H1 (cell line): ENCODE data around the gene ESYT2. TPM values are rescaled to one million over a fixed set of nuclear protein-coding genes. Genes with fewer than 3 reads are reported as not detected.

ENCODE experiments used
- CTCF ChIA-PET: fragments of 300-600 bp; sonication (Branson Sonifier 250); formaldehyde crosslinking; loops from one replicate; lab custom pipeline; 2021; ENCODE audit not compliant: partially characterized antibody; lab: Charles Lee
- POLR2A ChIA-PET: fragments of 300-600 bp; sonication (Branson Sonifier 250); formaldehyde crosslinking; loops from one replicate; lab custom pipeline; 2021; ENCODE audit warnings: inconsistent platforms; ENCODE audit not compliant: partially characterized antibody; lab: Charles Lee
- DNase-seq, 2 experiments: peaks; one replicate each; pipeline versions ENCODE4 v3.0.0 to v3.0.0-alpha.2; 2010 to 2022; ENCODE audit warnings: low spot score in 2 of 2, low read depth in 1 of 2, mixed read lengths in 1 of 2
- FAIRE-seq: peaks from 2 replicates; lab custom pipeline; 2011; peaks lifted over from hg19 to GRCh38; lab: Jason Lieb, UNC
- H2AFZ ChIP-seq: 2 replicates; pipeline ENCODE4 v1.8.1; 2012; ENCODE audit warnings: low read length, inconsistent platforms
- H2AK5ac ChIP-seq: 2 replicates; pipeline ENCODE4 v1.6.1; 2013; ENCODE audit warnings: low read depth, low read length
- H2BK120ac ChIP-seq: replicated peaks from 2 replicates; pipeline ENCODE3; 2013; ENCODE audit warnings: low read depth, low read length, inconsistent platforms
- H2BK12ac ChIP-seq: 2 replicates; pipeline ENCODE4 v1.6.1; 2013; ENCODE audit warnings: low read depth, low read length
- H2BK15ac ChIP-seq: 2 replicates; pipeline ENCODE4 v1.6.1; 2013; ENCODE audit warnings: low read length
- H2BK20ac ChIP-seq: 2 replicates; pipeline ENCODE4 v1.6.1; 2013; ENCODE audit warnings: low read length
- H2BK5ac ChIP-seq: 2 replicates; pipeline ENCODE4 v1.6.1; 2013; ENCODE audit warnings: low read depth, low read length
- H3K14ac ChIP-seq: 2 replicates; pipeline ENCODE4 v1.6.1; 2013; ENCODE audit warnings: inconsistent platforms; ENCODE audit not compliant: insufficient read length
- H3K18ac ChIP-seq: 2 replicates; pipeline ENCODE4 v1.6.1; 2013; ENCODE audit warnings: low read length; ENCODE audit errors: extremely low read depth
- H3K23ac ChIP-seq: 2 replicates; pipeline ENCODE4 v1.6.1; 2013; ENCODE audit warnings: inconsistent platforms; ENCODE audit not compliant: insufficient read length
- H3K23me2 ChIP-seq: 2 replicates; pipeline ENCODE4 v1.6.1; 2013; ENCODE audit warnings: low read depth, low read length
- H3K27ac ChIP-seq: 2 replicates; pipeline ENCODE4 v1.6.1; 2011; ENCODE audit warnings: low read depth, low read length, inconsistent platforms
- H3K27me3 ChIP-seq, 4 experiments: replicated peaks in 1 of 4; 1 replicate in 1 of 4; 2 replicates in 3 of 4; pipeline versions ENCODE4 v1.6.1 to v1.8.1; 2011 to 2013; ENCODE audit warnings: low read length in 3 of 4, mild to moderate bottlenecking in 3 of 4, inconsistent platforms in 2 of 4, mixed read lengths in 2 of 4, moderate library complexity in 1 of 4; ENCODE audit not compliant: control insufficient read depth in 3 of 4, insufficient read depth in 3 of 4; ENCODE audit errors: extremely low read depth in 1 of 4
- H3K36me3 ChIP-seq, 4 experiments: 2 replicates each; pipeline versions ENCODE4 v1.6.1 to v1.8.1; 2011 to 2013; ENCODE audit warnings: mild to moderate bottlenecking in 4 of 4, low read length in 3 of 4, moderate library complexity in 2 of 4, control low read depth in 1 of 4, inconsistent platforms in 1 of 4; ENCODE audit not compliant: insufficient read depth in 4 of 4, control insufficient read depth in 2 of 4
- H3K4ac ChIP-seq: replicated peaks from 2 replicates; pipeline ENCODE3; 2013; ENCODE audit warnings: low read length, low read depth, mixed read lengths, inconsistent platforms; ENCODE audit not compliant: insufficient read length
- H3K4me1 ChIP-seq, 4 experiments: replicated peaks in 1 of 4; 1 replicate in 1 of 4; 2 replicates in 3 of 4; pipeline versions ENCODE4 v1.6.1 to v1.8.1; 2011 to 2013; ENCODE audit warnings: low read length in 3 of 4, inconsistent platforms in 2 of 4, mixed read lengths in 1 of 4; ENCODE audit not compliant: insufficient read depth in 4 of 4, control insufficient read depth in 3 of 4
- H3K4me2 ChIP-seq, 2 experiments: 2 replicates each; pipeline versions ENCODE4 v1.6.1 to v1.8.1; 2011 to 2013; ENCODE audit warnings: low read depth in 2 of 2, low read length in 2 of 2, control low read depth in 1 of 2, inconsistent platforms in 1 of 2, mild to moderate bottlenecking in 1 of 2; ENCODE audit not compliant: insufficient read depth in 1 of 2
- H3K4me3 ChIP-seq, 4 experiments: fragments of 200-600, 300-600 bp in 1 of 4; sonication (generic), shearing (Covaris generic), sonication (Bioruptor Twin) in 1 of 4; 2 replicates each; pipeline versions ENCODE4 v1.5.1 to v1.8.1; 2011 to 2016; ENCODE audit warnings: low read length in 4 of 4, low read depth in 3 of 4, control low read depth in 2 of 4, inconsistent platforms in 2 of 4, mild to moderate bottlenecking in 2 of 4, mixed read lengths in 1 of 4, moderate library complexity in 1 of 4; ENCODE audit not compliant: insufficient read depth in 2 of 4; ENCODE audit errors: extremely low read depth in 1 of 4
- H3K56ac ChIP-seq: replicated peaks from 2 replicates; pipeline ENCODE3; 2013; ENCODE audit warnings: low read depth, mild to moderate bottlenecking, mixed read lengths, low read length, inconsistent platforms; ENCODE audit not compliant: insufficient read length
- H3K79me1 ChIP-seq: 2 replicates; pipeline ENCODE4 v1.6.1; 2013; ENCODE audit warnings: low read depth, low read length, control low read depth
- H3K79me2 ChIP-seq, 2 experiments: 2 replicates each; pipeline versions ENCODE4 v1.6.1 to v1.8.1; 2012 to 2013; ENCODE audit warnings: low read length in 2 of 2, mild to moderate bottlenecking in 2 of 2, inconsistent platforms in 1 of 2; ENCODE audit not compliant: insufficient read depth in 2 of 2, control insufficient read depth in 1 of 2
- H3K9ac ChIP-seq, 4 experiments: replicated peaks in 1 of 4; 1 replicate in 1 of 4; 2 replicates in 3 of 4; pipeline versions ENCODE4 v1.6.1 to v1.8.1; 2011 to 2013; ENCODE audit warnings: low read depth in 3 of 4, low read length in 3 of 4, control low read depth in 2 of 4, mild to moderate bottlenecking in 2 of 4, moderate library complexity in 2 of 4, inconsistent platforms in 1 of 4; ENCODE audit errors: extremely low read depth in 1 of 4
- H3K9me3 ChIP-seq, 2 experiments: 2 replicates each; pipeline versions ENCODE4 v1.6.1 to v1.8.1; 2012 to 2013; ENCODE audit warnings: mild to moderate bottlenecking in 2 of 2, moderate library complexity in 2 of 2, control low read depth in 1 of 2, inconsistent platforms in 1 of 2, low read depth in 1 of 2, low read length in 1 of 2, mixed read lengths in 1 of 2; ENCODE audit not compliant: insufficient read depth in 2 of 2
- H4K20me1 ChIP-seq, 2 experiments: replicated peaks in 1 of 2; 2 replicates each; pipeline versions ENCODE3 to v1.8.1; 2011 to 2013; ENCODE audit warnings: inconsistent platforms in 2 of 2, low read length in 2 of 2, mild to moderate bottlenecking in 1 of 2; ENCODE audit not compliant: insufficient read depth in 2 of 2, control insufficient read depth in 1 of 2
- H4K5ac ChIP-seq: 2 replicates; pipeline ENCODE4 v1.6.1; 2013; ENCODE audit warnings: low read length, low read depth, mixed read lengths, inconsistent platforms; ENCODE audit not compliant: insufficient read length
- H4K8ac ChIP-seq: 2 replicates; pipeline ENCODE4 v1.8.0; 2013; ENCODE audit warnings: mild to moderate bottlenecking, moderate library complexity, low read length, inconsistent platforms; ENCODE audit not compliant: insufficient read depth; ENCODE audit errors: extremely low read depth
- H4K91ac ChIP-seq: replicated peaks from 2 replicates; pipeline ENCODE3; 2013; ENCODE audit warnings: low read length, mixed read lengths, inconsistent platforms; ENCODE audit not compliant: insufficient read length
- CBX8 ChIP-seq: fragments of 300-800, 300-1000 bp; sonication (generic); IDR thresholded peaks from 2 replicates; pipeline ENCODE4 v1.7.1; 2016; ENCODE audit warnings: low read depth, low read length, borderline replicate concordance
- FOSL1 ChIP-seq: IDR thresholded peaks from 2 replicates; pipeline ENCODE4 v1.6.1; 2011; ENCODE audit warnings: mild to moderate bottlenecking, low read depth, low read length, moderate library complexity; ENCODE audit not compliant: insufficient read depth
- GABPA ChIP-seq: IDR thresholded peaks from 2 replicates; pipeline ENCODE4 v1.6.1; 2011; ENCODE audit warnings: mild to moderate bottlenecking, low read length, moderate library complexity, borderline replicate concordance; ENCODE audit not compliant: insufficient read depth
- GTF2F1 ChIP-seq: IDR thresholded peaks from 2 replicates; pipeline ENCODE4 v1.6.1; 2012; ENCODE audit warnings: low read depth, low read length, improper control_type of control experiment, borderline replicate concordance
- KDM5A ChIP-seq: fragments of 200-600 bp; IDR thresholded peaks from 2 replicates; pipeline ENCODE4 v1.7.1; 2012; ENCODE audit warnings: mild to moderate bottlenecking, low read length, inconsistent platforms, mixed read lengths
- MAFK ChIP-seq: IDR thresholded peaks from 2 replicates; pipeline ENCODE4 v1.6.1; 2012; ENCODE audit warnings: low read depth, mild to moderate bottlenecking, improper control_type of control experiment, low read length
- POLR2A ChIP-seq, 2 experiments: IDR thresholded peaks; 1 replicate in 1 of 2; 2 replicates in 1 of 2; pipeline ENCODE4 v1.6.1; 2011; ENCODE audit warnings: low read depth in 2 of 2, low read length in 2 of 2, mild to moderate bottlenecking in 2 of 2; ENCODE audit errors: control extremely low read depth in 1 of 2
- RNF2 ChIP-seq: fragments of 200-900, 300-1000 bp; sonication (generic); IDR thresholded peaks from 2 replicates; pipeline ENCODE4 v1.7.1; 2016; ENCODE audit warnings: borderline replicate concordance, low read depth, mild to moderate bottlenecking, antibody characterized with exemption, low read length; ENCODE audit not compliant: poor library complexity, severe bottlenecking; ENCODE audit errors: missing control alignments
- SP1 ChIP-seq: IDR thresholded peaks from 2 replicates; pipeline ENCODE4 v1.6.1; 2011; ENCODE audit warnings: low read depth, low read length
- TBP ChIP-seq: IDR thresholded peaks from 2 replicates; pipeline ENCODE4 v1.6.1; 2011; ENCODE audit warnings: low read depth, low read length, improper control_type of control experiment
- WGBS, 2 experiments: shearing (Covaris generic) in 1 of 2; methylation state at CpG; one replicate each; pipeline versions ENCODE4 v1.1.6 to v1.1.7; 2013 to 2015; ENCODE audit warnings: low lambda C conversion rate in 2 of 2, mixed read lengths in 2 of 2, inconsistent platforms in 1 of 2, low coverage in 1 of 2, missing lambda C conversion rate in 1 of 2; ENCODE audit not compliant: insufficient replicate concordance in 2 of 2, insufficient coverage in 1 of 2, insufficient read length in 1 of 2; ENCODE audit errors: extremely low coverage in 1 of 2, missing lambda C conversion rate in 1 of 2; 5-methylcytosine and 5-hydroxymethylcytosine counted together
- polyA plus RNA-seq, 7 experiments: library from polyadenylated mRNA; depleted of rRNA in 3 of 7; stranded (reverse) in 5 of 7; unstranded in 2 of 7; fragments of >200 nt in 5 of 7; fragments of 200-250 nt in 2 of 7; gene quantifications; 1 replicate in 5 of 7; 2 replicates in 1 of 7; 4 replicates in 1 of 7; pipeline versions ENCODE4 v1.2.1 to v1.2.3, GENCODE V29; 2011 to 2013; ENCODE audit warnings: missing spikeins in 2 of 7, mixed read lengths in 2 of 7
- total RNA-seq: library from RNA; stranded (reverse); fragmentation: NEBNext Ultra II Directional; extraction: Animal tissue kit (Norgen Biotek cat#: 25700); gene quantifications from 2 replicates; pipeline ENCODE4 v1.2.1, GENCODE V29; 2021
- TF ChIP-seq, protein P1 (sequence below): IDR thresholded peaks from 2 replicates; pipeline ENCODE4 v1.6.1; 2012; ENCODE audit warnings: inconsistent platforms
- TF ChIP-seq, protein P2 (sequence below): IDR thresholded peaks from 2 replicates; pipeline ENCODE4 v1.6.1; 2012; ENCODE audit warnings: inconsistent platforms

ESYT2 gene
- total and polyA plus RNA-seq, 2 of the 8 experiments (the other 6 are each of a cell fraction or from before 2014, with no cell fraction given), result 27.0 to 37.5 TPM

DNA sequence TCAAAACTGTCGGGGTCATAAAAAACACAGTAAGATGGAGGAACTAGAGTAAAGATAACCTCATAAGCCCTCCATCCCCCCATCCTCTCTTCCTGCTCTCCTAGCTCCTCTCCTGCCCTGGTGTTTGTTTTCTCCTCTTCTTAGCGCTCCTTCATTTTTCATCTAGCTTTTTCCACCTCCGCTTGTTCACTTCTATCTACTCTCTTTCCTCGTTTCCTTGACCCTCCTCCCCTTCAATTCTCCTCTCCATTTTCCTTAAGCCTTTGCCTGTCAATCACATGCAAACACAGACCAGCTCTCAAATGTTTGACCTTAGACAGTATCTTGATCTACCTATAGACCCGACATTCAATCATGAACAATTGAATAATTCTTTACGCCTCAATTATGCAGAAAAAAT is 134.7 kb downstream of the ESYT2 start:
- no peaks in the 10 kb centered on the region for H3K4me1 ChIP-seq
- H2AFZ ChIP-seq, result no peak overlapping the region
- no peak overlapping the region for H3K23ac ChIP-seq
- H3K23me2 ChIP-seq, result no peaks in the 10 kb centered on the region
- no peak overlapping the region for H3K4me2 ChIP-seq
- H3K9me3 ChIP-seq, result no peaks in the 10 kb centered on the region
- H4K5ac ChIP-seq, result no peak overlapping the region
- ChIA-PET POLR2A (interaction anchor here (0.7 kb wide), 1 partner anchor 56 kb away, joined by 3 read pairs; no protein-coding TSS in a partner anchor), CTCF (interaction anchor here (0.6 to 2.6 kb wide), 4 partner anchors 31 to 47 kb away, joined by 3 to 16 read pairs (median 12); no protein-coding TSS in a partner anchor)
- H3K36me3 ChIP-seq, result peaks cover 15 to 78% (median 59%) of the 10 kb centered on the region in 4 experiments
- no peak overlapping the region for H3K18ac ChIP-seq
- H3K4ac ChIP-seq, result no peak overlapping the region
- H3K9ac ChIP-seq, result no peak overlapping the region
- peaks cover 21 to 23% of the 10 kb centered on the region in 2 experiments for H4K20me1 ChIP-seq
- no peak overlapping the region for H2BK120ac ChIP-seq
- no peak overlapping the region for H4K8ac ChIP-seq
- H3K27me3 ChIP-seq, result no peaks in the 10 kb centered on the region
- no peak overlapping the region for H4K91ac ChIP-seq
- no peak overlapping the region for H3K27ac ChIP-seq
- WGBS, 2 experiments, result 94% methylated on average over 6 of the region's 6 CpGs; no CpG with 5 or more reads in 1 of the 2 experiments
- no peak overlapping the region for H2BK15ac ChIP-seq
- H3K4me3 ChIP-seq, result no peak overlapping the region
- DNase-seq (no peak), FAIRE-seq (no peak)
- no peak overlapping the region for H2AK5ac ChIP-seq
- no peak overlapping the region for H2BK12ac ChIP-seq
- no peak overlapping the region for H3K56ac ChIP-seq
- peaks cover 19% of the 10 kb centered on the region for H3K79me1 ChIP-seq
- no peak overlapping the region for H3K14ac ChIP-seq
- H2BK20ac ChIP-seq, result no peak overlapping the region
- no peak overlapping the region for H2BK5ac ChIP-seq
- peaks cover 12 to 68% of the 10 kb centered on the region in 2 experiments for H3K79me2 ChIP-seq
- TF ChIP-seq MAFK (no peak), GABPA (no peak), POLR2A (IDR thresholded peaks at IDR 0.05; ENCODE audit: control extremely low read depth in 1 of 2, low read depth in 2 of 2, low read length in 2 of 2) (no peak), KDM5A (no peak), CBX8 (no peak), TBP (no peak), FOSL1 (no peak), SP1 (no peak), RNF2 (no peak), GTF2F1 (no peak)
- TF ChIP-seq, protein P1, sequence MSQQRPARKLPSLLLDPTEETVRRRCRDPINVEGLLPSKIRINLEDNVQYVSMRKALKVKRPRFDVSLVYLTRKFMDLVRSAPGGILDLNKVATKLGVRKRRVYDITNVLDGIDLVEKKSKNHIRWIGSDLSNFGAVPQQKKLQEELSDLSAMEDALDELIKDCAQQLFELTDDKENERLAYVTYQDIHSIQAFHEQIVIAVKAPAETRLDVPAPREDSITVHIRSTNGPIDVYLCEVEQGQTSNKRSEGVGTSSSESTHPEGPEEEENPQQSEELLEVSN, result no peak
- TF ChIP-seq, protein P2, sequence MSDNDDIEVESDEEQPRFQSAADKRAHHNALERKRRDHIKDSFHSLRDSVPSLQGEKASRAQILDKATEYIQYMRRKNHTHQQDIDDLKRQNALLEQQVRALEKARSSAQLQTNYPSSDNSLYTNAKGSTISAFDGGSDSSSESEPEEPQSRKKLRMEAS, result no peak
